ENCODE data around the gene IFNGR2. TPM values are rescaled to one million over a fixed set of nuclear protein-coding genes. Genes with fewer than 3 reads are reported as not detected.

Gene IFNGR2, protein sequence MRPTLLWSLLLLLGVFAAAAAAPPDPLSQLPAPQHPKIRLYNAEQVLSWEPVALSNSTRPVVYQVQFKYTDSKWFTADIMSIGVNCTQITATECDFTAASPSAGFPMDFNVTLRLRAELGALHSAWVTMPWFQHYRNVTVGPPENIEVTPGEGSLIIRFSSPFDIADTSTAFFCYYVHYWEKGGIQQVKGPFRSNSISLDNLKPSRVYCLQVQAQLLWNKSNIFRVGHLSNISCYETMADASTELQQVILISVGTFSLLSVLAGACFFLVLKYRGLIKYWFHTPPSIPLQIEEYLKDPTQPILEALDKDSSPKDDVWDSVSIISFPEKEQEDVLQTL
- 10 to 100 TPM; 52.0 to 76.1 (median 60.7) TPM for polyA plus RNA-seq (ENCODE audit: insufficient read length in 10 of 10)
- long read RNA-seq, donor 1, transcript IFNGR2-201 (7 exons, 2,221 nt): major isoform, 21 of 21 reads
- long read RNA-seq, donor 1, partial matches to known transcripts: 0 of 21 reads
- long read RNA-seq, donor 1, other reads (novel, unspliced or antisense): 0 of 21 reads
- long read RNA-seq, donor 2, transcript IFNGR2-201 (7 exons, 2,221 nt): major isoform, 22 of 23 reads
- long read RNA-seq, donor 2, partial matches to known transcripts: 0 of 23 reads
- long read RNA-seq, donor 2, other reads (novel, unspliced or antisense): 0 of 23 reads
- long read RNA-seq, donor 3: 0 reads
- long read RNA-seq, donor 4, transcript IFNGR2-201 (7 exons, 2,221 nt): major isoform, 16 of 16 reads
- long read RNA-seq, donor 4, partial matches to known transcripts: 0 of 16 reads
- long read RNA-seq, donor 4, other reads (novel, unspliced or antisense): 0 of 16 reads
- long read RNA-seq, donor 5, transcript IFNGR2-201 (7 exons, 2,221 nt): major isoform, 22 of 59 reads
- long read RNA-seq, donor 5, partial matches to known transcripts: 36 of 59 reads
- long read RNA-seq, donor 5, other reads (novel, unspliced or antisense): 0 of 59 reads
- long read RNA-seq, donor 6, transcript IFNGR2-201 (7 exons, 2,221 nt): major isoform, 21 of 23 reads
- long read RNA-seq, donor 6, partial matches to known transcripts: 0 of 23 reads
- long read RNA-seq, donor 6, other reads (novel, unspliced or antisense): 0 of 23 reads
- long read RNA-seq, donor 7, transcript IFNGR2-201 (7 exons, 2,221 nt): major isoform, 17 of 18 reads
- long read RNA-seq, donor 7, partial matches to known transcripts: 0 of 18 reads
- long read RNA-seq, donor 7, other reads (novel, unspliced or antisense): 0 of 18 reads
- long read RNA-seq, donor 8, transcript IFNGR2-201 (7 exons, 2,221 nt): major isoform, 13 of 13 reads
- long read RNA-seq, donor 8, partial matches to known transcripts: 0 of 13 reads
- long read RNA-seq, donor 8, other reads (novel, unspliced or antisense): 0 of 13 reads
- long read RNA-seq, donor 9, transcript IFNGR2-201 (7 exons, 2,221 nt): major isoform, 5 of 5 reads
- long read RNA-seq, donor 9, partial matches to known transcripts: 0 of 5 reads
- long read RNA-seq, donor 9, other reads (novel, unspliced or antisense): 0 of 5 reads

DNA sequence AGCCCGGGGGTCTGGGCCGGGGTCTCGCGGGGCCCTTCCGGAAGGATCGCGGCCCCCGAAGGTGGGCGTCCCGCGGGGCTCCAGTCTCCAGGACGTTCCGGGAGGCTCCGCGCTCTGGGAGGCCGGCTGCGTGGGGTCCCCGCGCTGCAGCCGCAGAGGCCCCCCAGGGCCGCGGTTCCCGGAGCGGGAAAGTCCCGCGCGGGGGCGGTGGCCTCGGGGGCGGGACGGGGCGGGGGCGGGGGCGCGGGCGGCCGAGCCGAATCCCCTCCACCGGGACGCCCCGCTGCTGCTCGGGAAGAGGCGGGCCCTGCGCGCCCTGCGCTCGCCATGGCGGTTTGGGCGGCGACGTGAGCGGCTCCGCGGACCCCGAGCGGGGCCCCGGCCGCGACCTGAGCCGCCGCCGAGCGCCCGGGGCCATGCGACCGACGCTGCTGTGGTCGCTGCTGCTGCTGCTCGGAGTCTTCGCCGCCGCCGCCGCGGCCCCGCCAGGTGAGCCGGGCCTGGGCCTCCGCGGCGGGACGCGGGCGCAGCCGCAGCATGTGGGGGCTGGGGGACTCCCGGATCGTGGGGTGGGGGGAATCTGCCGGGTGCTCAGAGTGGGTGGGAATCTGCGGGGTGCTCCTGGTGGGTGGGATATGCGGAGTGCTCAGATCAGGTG, at the start of gene IFNGR2:
Gene IFNGR2, plus strand, starts transcription at position 286 of the 658 bp plus-strand sequence. Its CDS starts 131 bp downstream, at position 417.
- peak in 2 of 3 donors; percentile 56 to 65 for DNase-seq

DNA sequence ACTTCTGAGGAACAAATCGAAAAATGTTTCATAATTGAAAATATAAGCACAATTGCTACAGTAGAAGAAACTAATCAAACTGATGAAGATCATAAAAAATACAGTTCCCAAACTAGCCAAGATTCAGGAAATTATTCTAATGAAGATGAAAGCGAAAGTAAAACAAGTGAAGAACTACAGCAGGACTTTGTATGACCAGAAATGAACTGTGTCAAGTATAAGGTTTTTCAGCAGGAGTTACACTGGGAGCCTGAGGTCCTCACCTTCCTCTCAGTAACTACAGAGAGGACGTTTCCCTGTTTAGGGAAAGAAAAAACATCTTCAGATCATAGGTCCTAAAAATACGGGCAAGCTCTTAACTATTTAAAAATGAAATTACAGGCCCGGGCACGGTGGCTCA, 47.9 kb upstream of the IFNGR2 start:
- no peak for DNase-seq

DNA sequence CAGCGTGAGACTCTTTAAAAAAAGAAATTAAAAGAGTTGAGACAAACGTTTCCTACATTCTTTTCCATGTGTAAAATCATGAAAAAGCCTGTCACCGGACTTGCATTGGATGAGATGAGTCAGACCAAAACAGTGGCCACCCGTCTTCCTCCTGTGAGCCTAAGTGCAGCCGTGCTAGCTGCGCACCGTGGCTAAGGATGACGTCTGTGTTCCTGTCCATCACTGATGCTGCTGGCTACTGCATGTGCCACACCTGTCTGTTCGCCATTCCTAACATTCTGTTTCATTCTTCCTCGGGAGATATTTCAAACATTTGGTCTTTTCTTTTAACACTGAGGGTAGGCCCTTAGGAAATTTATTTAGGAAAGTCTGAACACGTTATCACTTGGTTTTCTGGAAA, 47.2 kb upstream of the IFNGR2 start:
- DNase-seq: no peak

DNA sequence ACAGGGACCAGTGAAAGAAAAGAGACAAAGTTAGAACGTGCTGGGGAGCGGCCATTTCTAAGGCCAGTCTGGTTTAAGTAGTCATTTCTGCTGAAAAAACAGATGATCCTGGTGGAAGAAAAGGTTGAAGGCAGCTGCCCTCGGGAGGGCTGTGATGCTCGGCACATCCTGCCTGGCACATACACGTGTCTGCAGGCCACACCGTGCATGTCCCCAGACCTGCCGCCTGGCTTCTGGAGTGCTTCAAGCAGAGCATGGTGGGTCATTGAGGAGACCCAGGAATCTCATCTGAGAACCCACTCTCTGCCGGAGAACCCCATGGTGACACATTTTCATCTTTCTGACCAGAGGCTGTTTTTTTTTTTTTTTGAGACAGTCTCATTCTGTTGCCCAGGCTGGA, 46.0 kb upstream of the IFNGR2 start:
- DNase-seq: no peak

DNA sequence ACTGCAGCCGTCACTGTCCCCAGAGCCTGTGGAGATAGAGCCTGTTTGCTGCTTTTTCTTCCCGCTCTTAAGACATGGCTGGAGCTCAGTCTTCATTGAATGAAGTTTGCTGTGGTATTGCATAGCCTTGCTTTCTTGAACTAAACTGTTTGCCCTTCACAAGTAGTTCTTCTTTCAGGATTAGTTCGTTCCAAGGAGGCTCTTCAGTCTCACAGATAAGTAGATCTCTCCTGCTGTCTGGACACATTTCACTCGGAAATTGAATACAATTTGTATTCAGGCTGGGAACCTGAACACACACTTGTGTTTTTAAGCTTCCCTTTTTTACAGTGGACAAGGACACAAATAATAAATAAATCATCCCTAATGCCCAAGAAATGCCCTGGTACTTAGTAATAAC, 43.8 kb upstream of the IFNGR2 start:
- no peak for DNase-seq

DNA sequence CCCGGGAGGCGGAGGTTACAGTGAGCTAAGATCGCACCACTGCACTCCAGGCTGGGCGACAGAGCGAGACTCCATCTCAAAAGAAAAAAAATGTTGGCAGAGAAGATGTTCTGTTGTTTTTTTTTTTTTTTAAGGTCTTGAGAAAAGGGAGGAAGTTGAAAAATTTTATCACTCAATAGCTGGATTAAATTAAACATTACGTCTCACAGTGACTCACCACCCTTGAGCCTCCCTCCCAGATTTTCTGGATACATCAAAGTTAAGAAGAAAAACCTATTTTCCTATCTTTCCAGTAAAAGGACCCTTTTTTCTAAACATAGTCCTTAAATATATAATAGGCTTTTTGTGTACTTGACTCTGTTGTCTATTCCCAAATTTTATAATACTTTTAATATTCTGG, 42.9 kb upstream of the IFNGR2 start:
- DNase-seq: no peak

DNA sequence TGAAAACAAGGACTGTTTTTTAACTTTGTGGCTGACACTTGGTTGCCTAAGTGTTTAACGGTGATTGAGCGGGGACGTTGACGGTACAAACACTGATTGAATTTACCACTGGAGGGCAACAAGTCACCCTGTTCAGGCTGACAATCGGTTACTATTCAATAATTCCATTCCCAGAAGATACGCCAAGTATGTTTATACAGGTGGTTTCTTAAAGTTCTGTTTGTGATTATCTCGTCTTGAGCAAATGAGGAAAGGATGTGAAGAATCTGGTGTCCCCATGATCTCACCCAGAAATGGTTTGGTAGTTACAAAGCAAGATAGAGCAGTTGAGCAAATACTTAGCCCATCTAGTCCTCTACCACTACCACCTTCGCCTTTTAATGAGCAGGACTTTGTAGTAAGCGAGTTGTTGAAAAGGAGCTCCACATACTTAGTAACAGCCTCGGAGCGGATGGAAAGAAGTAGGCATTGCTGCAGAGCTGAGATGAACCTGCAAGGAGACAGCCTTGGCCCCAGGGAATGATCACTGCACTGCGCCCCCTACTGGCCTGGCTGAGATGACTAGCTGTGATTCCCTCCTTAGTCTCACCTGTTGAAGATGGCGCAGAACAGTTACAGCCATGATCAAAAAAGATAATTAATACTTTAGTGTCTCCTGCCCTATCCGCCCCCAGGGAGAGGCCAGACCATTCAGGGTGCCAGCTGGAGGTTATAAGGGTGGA, 42.2 kb upstream of the IFNGR2 start:
- DNase-seq: peak; percentile 46 to 77 (median 66)

DNA sequence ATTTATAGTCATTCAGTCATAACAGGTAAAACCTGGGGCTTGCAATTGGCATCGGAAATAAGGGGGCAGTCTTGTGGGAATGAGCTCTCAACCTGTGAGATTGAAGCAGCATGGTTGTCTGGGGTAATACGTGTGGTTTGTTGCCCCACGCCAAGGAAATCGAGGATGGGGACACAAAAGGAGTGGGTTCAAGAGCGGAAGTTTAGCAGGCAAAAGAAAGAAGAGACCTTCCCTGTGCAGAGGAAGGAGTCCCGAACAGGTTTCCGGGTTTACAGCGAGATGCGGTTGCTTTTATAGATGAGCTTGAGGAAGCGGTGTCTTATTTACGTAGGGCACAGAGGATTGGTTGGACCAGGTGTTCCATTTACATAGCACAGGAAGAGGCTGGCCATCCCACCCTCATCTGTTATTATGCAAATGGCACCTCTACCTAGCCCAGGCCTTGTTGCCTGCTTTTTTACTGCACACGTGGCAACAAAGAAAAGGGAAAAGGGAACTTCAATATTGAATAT, 41.1 kb upstream of the IFNGR2 start:
- DNase-seq: peak in 1 of 3 donors; percentile 39

DNA sequence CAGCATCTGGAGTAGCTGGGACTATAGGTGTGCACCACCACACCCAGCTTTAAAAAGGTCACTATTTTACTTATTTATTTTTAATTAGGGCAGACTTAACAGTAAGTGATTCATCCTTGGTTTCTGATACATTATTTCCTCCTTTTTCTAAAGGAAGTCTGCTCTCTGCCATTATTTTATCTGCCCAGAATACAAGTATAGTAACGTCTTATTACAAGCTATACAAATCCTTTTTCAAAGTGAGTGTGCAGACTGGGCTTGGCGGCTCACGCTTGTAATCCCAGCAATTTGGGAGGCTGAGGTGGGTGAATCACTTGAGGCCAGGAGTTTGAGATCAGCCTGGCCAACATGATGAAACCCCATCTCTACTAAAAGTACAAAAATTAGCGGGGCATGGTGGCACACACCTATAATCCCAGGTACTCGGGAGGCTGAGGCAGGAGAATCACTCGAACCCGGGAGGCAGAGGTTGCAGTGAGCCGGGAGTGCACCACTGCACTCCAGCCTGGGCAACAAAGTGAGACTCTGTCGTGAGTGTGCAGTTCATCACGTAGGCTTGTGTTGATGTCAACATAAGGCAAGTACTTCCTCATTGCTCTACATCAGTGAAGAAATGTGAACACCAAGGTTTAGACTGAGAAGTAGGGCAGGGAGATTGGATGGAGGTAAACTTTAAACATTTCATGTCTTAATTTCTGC, 39.2 kb upstream of the IFNGR2 start:
- peak in 1 of 3 donors; percentile 38 for DNase-seq

DNA sequence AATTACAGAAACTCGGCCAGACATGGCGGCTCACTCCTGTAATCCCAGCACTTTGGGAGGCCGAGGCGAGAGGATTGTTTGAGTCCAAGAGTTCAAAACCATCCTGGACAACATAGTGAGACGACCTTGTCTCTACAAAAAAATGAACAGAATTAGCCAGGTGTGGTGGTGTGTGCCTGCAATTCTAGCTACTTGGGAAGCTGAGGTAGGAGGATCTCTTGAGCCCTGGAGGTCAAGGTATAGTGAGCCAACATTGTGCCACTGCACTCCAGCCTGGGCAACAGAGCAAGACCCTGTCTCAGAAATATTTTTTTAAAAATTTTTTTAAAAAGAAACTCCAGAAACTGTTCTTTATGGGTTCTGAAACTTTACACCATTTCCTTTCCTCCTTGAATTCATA, 38.4 kb upstream of the IFNGR2 start:
- DNase-seq: no peak

DNA sequence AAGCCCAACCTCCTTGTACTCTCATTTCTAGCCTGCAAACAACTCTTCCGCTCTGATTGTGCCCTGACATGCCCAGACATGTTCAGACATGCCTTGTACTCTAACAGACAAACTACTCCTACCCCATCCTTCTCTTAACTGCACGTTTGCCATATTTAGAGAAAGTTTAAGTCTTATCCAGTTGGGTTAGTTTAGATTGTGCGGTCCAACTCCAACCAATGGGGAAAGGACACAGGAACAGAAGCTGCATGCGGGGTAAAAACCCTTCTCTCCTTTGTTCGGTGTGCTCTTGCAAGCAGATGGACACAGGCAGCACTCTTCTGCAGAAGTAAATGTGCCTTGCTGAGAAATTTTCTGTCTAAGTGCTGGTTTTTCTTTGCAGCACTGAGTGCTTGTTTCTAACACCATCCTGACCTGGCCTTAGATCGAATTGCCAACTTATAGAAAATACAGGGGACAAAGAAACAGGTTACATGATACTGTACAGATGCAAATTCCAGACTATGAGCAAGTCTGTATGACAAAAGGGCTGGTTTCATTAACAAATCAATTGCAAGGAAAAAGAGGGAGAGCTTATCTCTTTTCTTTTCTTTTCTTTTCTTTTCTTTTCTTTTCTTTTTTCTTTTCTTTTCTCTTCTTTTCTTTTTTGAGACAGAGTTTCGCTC, 35.8 kb upstream of the IFNGR2 start:
- DNase-seq: no peak

DNA sequence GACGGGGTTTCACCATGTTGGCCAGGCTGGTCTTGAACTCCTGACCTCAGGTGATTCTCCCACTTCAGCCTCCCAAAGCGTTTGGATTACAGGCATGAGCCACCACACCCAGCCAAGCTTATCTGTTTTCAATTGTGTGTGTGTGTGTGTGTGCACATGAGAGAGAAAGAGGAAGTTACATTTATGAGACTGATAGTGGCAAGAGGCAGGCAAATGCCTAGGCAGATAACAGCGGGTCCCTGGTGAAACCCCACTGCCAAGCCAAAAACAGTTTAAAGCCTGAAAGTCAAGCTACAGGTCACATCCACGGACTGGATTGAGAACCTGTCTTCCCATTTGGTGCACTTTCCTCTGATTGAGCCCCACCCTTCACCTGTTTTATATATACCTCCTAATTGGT, 35.1 kb upstream of the IFNGR2 start:
- no peak for DNase-seq

DNA sequence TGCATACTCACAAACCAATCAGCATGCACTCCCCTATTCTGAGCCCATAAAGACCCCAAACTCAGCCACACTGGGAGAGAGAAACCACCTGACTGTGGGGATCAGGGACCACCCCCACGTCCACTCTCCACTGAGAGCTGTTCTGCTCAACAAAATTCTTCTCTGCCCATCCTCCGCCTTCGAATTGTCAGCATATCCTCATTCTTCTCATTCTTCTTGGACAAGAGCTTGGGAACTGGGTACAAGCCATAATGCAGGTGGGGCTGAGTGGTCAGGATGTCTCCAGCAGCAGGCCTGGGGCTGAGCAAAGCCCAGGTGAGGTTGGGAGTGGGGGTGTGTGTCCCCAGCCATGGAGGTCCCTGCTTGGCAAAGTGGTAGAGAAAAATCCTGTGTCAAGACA, 34.6 kb upstream of the IFNGR2 start:
- DNase-seq: no peak

DNA sequence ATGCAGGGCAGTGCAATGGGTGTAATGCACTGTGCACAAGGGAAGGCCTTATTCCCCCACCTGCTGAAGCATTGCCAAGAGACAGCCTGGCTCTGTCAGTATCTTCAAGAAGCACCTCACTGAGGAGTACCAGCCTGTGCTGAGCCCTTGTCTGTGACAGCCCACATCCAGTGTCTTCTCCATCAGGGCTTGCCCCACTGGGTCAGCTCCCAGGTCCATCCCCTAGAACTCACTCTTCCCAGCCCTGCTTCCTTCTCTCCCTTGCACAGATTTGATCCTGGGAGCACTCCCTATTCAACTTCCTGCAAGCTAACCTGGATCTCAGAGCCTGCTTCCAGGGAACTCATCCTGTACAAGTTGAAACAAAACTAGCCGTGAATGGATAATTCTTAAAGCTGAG, 33.6 kb upstream of the IFNGR2 start:
- no peak for DNase-seq

DNA sequence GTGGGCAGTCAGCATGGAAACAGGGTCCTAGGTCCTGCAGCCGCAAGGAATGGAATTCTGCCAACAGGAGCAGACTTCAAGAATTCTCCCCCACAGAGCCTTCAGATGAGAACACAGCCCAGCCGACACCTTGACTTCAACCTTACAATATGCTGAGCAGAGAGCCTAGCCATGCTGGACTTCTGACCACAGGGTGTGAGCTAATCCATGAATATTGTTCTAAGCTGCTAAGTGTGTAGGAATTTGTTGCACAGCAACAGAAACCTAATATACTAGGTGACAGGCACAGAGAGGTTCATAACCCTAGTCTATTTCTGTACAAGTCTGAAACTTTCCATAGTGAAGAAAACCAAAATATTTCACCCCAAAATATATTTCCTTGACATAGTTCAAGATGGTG, 32.9 kb upstream of the IFNGR2 start:
- no peak for DNase-seq

DNA sequence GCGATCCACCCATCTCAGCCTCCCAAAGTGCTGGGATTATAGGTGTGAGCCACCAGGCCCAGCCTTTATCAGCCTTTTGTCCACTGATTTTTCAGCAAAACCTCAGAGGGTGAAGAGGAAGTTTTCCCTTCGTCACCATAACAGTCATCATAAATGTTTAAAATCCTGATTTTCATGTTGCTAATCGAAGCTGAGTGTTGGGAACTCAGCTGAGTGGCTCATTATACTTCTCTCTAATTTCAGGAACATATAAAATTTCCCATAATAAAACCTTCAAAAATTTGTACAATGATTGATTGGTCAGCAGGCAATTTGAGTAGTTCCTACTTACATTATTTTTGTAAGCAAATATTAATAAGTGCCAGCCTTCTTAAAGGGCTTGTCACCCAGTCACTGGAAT, 31.8 kb upstream of the IFNGR2 start:
- no peak for DNase-seq

DNA sequence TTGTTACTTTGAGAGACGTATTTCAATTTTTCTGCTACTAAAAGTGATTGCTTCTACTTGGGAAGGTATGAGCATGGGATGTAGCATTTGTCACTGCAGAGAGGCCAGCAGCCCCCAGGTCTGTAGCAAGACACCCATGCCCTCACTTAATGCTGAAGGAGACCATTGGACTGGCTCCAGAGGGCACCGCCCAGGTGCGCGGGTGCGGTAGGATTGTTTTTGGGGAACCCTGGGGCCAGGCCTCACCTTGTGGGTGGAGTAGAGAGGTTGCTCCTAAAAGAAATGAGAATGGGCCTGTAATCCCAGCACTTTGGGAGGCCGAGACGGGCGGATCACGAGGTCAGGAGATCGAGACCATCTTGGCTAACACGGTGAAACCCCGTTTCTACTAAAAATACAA, 30.6 kb upstream of the IFNGR2 start:
- no peak for DNase-seq

DNA sequence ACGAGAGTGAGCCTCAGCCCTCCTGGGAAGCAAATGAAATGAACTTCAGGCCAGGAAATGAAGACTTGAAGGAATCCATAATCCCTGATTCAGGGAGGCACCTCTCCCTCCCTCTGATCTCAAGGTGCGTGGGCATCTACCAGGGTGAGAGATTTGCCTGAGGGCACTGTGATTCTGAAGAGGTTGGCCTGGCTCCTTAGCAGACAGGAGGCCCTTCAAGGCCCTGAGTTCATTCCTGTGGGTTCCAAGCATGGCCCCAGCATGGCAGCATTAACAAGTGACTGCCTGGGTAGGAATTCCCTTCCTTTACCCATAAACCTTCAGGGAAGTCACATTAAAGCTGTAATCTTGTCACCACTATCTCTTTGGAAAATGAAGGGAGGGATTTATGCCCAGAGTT, 29.8 kb upstream of the IFNGR2 start:
- DNase-seq: no peak

DNA sequence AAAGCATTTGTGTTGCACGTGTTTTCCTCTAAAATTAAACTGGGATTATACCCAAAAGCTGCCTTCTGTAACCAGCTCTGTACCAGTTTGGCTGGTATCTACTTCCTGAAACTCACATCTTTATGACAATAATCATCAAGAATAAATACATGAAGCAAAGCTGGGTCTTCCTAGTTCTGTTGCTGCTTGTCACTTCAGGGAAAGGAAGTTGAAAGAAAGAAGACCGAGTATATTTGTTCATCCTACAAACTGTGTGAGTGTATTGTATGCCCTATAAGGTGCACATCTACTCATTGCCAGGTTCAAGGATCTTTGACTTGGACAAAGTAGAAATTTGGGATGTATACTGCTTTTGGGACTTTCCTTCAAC, 29.1 kb upstream of the IFNGR2 start:
- DNase-seq: peak in 1 of 3 donors; percentile 30

Data from muscle of back (tissue), 13 donors.